Measurements from ENCODE around the gene FEM1B.

Gene FEM1B

GRCh38 chr15:68285259-68285980 is 7.9 kb downstream of the FEM1B start:
- DNase-seq (ENCODE audit: low read depth in 2 of 2): no peak

GRCh38 chr15:68286256-68286655 is 8.7 kb downstream of the FEM1B start:
- DNase-seq (ENCODE audit: low read depth in 2 of 2): no peak

- DNase-seq (ENCODE audit: low read depth in 2 of 2): no peak
Measured at GRCh38 chr15:68289057-68289456, 11.5 kb downstream of the FEM1B start.

GRCh38 chr15:68289621-68290352 is 12.2 kb downstream of the FEM1B start:
- no peak for DNase-seq (ENCODE audit: low read depth in 2 of 2)

GRCh38 chr15:68290715-68291114 is 13.2 kb downstream of the FEM1B start:
- DNase-seq (ENCODE audit: low read depth in 2 of 2): no peak

- no peak for DNase-seq (ENCODE audit: low read depth in 2 of 2)
Measured at GRCh38 chr15:68292157-68292781, 14.7 kb downstream of the FEM1B start.

- DNase-seq (ENCODE audit: low read depth in 2 of 2): no peak
Measured at GRCh38 chr15:68292967-68293366, 15.4 kb downstream of the FEM1B start.

- no peak for DNase-seq (ENCODE audit: low read depth in 2 of 2)
Measured at GRCh38 chr15:68295014-68295805, 17.7 kb downstream of the FEM1B start.

- DNase-seq (ENCODE audit: low read depth in 2 of 2): no peak
Measured at GRCh38 chr15:68298336-68298735, 20.8 kb downstream of the FEM1B start.

GRCh38 chr15:68298882-68299381 is 21.4 kb downstream of the FEM1B start:
- DNase-seq (ENCODE audit: low read depth in 2 of 2): peak in 1 of 2 donors; percentile 12

GRCh38 chr15:68299436-68299835 is 21.9 kb downstream of the FEM1B start:
- no peak for DNase-seq (ENCODE audit: low read depth in 2 of 2)

GRCh38 chr15:68300115-68300940 is 22.8 kb downstream of the FEM1B start:
- no peak for DNase-seq (ENCODE audit: low read depth in 2 of 2)

GRCh38 chr15:68301301-68301700 is 23.8 kb downstream of the FEM1B start:
- DNase-seq (ENCODE audit: low read depth in 2 of 2): no peak

GRCh38 chr15:68302729-68303128 is 25.2 kb downstream of the FEM1B start:
- DNase-seq (ENCODE audit: low read depth in 2 of 2): no peak

GRCh38 chr15:68303134-68303533 is 25.6 kb downstream of the FEM1B start:
- no peak for DNase-seq (ENCODE audit: low read depth in 2 of 2)

GRCh38 chr15:68303560-68304436 is 26.3 kb downstream of the FEM1B start:
- no peak for DNase-seq (ENCODE audit: low read depth in 2 of 2)

- DNase-seq (ENCODE audit: low read depth in 2 of 2): no peak
Measured at GRCh38 chr15:68304589-68305337, 27.2 kb downstream of the FEM1B start.

GRCh38 chr15:68305420-68305871 is 27.9 kb downstream of the FEM1B start:
- DNase-seq (ENCODE audit: low read depth in 2 of 2): no peak
